Anterior cingulate cortex (tissue), 58 donors: ENCODE measurements around the gene MTFR1L.
"Not testable (repeated sequence)": the region's sequence is repeated elsewhere in the genome, so short reads cannot be mapped to it uniquely, and the experiment has no call there.

Experiments used
- DNase-seq, 58 donors: peaks; one replicate each; lab custom pipeline; 2025; lab: John Stamatoyannopoulos, UW

Gene MTFR1L

DNA sequence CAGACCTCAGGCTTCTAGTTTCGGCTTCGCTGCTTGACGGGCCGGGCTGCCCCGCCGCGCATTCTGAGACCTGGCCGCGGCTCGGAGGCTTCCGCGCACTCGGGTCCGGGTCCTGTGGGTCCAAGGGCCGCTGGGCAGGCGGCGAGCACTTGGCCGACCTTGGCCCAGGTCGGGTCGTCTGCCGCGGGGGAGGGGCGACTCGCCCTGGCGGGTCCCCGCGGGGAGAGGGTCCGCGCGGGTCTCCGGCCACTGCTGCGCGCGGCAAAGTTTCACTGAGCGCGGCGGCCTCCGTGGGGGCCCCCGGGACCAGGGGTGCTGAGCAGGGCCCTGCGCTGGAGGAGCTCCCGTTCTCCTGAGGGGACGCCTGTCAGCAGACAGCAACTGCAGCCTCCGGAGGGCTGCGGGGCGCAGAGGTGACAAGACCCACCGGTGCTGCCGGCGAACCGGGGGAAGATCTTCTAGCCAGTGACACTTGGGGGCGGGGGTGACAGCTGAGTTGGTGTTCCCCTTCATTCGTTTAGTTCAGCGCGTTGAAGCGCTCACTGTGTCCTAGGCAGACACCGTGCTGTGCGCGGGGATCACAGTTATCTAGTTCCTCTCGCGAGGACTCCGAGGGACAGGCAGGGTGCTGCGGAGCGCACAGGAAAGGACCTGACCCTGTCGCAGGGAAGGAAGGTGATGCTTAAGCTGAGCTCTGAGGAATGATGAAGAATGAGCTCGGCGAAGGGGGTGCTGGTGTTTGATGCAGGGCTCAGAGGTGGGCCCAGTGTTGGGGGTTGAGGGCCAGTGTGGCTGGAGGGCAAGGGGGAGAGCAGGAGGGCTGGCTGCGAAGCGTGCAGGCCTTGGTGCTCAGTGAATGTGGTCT lies 725 bp downstream of the MTFR1L start:
- peak in 8 of 58 donors; percentile 21 to 44 (median 38) for DNase-seq

DNA sequence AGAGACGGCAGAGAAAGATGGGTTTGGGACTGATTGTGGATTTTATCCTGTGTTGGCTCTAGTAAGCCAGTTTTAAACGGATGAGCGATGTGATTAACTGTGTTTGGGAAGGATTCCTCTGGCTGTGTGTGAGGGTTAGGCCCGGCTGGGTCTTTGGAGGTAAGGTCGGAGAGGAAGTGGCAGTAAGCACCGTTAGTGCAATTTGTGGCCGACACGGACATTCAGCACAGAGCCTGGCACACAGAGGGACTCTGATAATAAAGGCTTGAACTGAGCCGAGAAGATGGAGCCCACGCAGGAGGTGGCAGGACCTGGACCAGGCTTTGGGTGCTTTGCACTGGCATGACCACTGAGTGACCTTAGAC lies 1.3 kb downstream of the MTFR1L start:
- no peak for DNase-seq

DNA sequence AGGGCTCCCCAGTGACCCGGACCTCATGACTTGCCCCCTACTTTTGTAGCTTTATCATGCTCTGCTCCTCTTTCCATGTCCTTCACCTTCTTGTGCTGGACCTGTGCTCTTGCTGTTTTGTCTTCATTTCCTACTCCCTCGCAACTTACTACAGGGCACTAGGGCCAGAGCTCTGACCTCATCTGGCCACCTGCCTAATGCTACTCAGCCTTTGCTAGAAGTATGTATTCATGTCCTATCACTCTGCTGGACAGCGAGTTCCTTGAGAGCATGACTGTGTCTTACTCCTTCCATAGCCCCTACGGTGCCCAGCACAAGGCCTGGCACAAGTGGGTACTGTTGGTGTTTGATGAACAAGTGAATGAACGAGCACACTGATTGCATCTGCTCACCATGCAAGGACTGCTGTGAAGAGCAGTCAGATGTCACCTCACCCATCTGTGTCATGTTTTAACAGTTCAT lies 1.9 kb downstream of the MTFR1L start:
- DNase-seq: no peak

DNA sequence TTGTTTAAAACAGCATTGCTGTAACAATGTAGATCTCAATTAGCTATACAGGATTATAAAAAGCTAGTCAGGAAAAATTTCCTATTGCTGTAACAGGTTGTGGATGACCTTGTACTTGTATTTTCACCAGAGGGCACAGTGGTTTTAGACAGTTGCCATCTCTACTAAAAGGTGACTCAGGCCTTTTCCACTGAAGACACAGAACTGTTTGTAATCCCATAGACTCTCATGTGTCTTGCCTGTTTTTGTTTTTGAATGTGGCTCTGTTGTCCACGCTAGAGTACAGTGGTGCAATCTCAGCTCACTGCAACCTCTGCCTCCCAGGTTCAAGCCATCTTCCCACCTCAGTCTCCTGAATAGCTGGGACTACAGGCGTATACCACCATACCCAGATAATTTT lies 5.9 kb downstream of the MTFR1L start:
- DNase-seq: no peak

DNA sequence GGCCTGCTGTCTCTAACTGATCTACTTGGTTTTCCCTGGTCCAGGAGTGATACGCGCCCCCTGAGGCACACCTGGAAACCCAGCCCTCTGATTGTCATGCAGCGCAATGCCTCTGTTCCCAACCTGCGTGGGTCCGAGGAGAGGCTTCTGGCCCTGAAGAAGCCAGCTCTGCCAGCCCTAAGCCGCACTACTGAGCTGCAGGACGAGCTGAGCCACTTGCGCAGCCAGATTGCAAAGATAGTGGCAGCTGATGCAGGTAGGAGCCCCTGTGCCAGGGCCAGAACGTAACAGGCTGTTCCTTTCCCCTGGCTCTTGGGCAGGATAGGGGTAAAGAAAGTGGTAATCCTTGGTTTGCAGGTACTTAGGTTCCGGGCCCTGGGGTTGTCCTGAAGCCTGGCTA lies 6.8 kb downstream of the MTFR1L start:
- DNase-seq: no peak

DNA sequence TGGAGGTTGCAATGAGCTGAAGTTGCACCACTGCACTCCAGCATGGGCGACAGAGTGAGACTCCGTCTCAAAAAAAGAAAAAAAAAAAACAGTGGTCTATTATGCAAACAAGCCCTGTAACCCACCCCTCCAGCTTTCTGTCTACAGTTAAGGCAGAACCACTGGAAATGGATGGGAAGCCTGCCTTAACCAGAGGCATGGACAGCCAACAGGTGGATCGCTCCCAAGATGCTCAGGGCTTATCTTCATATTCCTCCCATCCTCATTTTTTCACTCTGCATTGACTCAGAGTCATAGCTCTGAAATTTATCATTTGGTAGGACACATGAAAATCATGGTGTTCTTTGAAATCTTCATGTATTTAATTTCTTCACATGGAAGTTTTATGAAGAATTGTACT lies 8.7 kb downstream of the MTFR1L start:
- DNase-seq: no peak

DNA sequence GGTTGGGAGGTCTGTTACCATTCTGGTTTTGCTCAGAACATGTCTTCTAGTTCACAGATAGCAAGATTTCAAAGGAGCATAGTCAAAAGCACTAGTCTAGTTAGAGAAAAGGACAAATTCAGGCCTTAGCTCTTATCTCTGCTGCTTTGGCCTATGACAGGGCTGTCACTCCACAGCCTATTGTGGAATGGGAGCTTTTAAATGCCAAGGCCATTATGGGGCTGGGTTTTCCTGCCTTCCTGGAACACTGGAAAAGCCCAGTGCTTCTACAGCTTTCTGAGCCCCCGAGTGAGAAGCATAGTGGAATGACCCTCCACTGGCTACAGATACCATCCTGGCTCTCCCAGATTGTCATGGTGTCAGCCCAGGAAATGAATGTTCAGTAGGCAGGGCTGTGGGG lies 9.3 kb downstream of the MTFR1L start:
- DNase-seq: no peak

DNA sequence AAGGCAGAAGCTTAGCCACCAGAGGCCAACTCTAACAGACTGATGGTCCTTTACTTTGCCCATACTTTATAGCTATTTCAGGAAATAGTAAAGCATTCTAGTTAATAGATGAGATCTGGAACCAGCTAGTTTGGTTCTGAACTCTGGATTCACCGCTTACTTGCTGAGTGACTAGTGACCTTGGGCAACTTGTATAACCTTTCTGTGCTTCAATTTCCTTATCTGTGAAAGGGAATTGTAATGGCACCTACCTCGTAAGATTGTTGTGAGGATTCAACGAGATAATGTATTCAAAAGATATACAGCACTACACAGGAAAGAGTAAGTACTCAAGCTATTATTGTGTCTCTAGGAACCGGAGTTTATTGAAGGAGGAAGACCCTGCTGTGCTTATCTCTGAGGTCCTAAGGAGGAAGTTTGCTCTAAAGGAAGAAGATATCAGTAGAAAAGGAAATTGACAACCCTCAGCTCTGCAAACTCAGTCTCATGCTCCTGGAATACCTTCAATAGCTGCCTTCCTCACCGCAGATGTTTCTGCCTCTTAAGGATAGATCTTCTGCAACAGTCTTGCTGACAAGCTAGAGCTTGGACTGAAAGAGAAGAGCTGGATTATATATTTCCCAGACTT lies 11.9 kb downstream of the MTFR1L start:
- no peak for DNase-seq

DNA sequence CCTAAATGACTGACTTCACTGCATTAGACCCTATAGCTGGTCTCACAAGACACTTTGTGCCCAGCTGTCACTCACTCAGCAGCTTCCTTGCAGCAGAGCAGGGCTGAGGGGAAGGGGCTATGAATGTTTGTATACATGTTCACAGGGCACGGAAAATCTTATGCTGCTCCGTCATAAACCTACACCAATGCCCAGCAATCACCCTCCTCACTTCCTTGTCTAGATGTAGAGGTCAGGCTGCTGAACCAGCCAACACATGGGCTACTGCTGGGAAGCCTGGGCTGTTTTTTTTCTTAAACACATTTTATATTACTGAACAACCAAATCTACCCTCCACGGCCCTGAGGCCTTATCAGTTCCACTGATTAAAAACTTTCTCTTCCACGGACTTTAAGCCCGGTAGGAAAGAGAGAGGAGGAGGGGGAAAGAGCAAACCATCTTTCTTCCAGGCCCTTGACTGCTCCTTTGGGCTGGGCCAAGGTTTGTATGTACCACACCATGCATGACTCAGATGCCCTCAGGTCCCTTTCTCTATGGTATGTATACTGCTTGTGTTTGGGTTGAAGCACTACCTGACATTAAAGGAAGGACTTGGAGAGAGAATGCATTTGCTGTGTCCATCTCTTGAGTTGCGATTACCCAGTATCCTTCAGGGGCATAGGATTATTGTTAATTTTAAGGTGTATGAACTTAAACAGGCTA lies 12.7 kb downstream of the MTFR1L start:
- DNase-seq: no peak

DNA sequence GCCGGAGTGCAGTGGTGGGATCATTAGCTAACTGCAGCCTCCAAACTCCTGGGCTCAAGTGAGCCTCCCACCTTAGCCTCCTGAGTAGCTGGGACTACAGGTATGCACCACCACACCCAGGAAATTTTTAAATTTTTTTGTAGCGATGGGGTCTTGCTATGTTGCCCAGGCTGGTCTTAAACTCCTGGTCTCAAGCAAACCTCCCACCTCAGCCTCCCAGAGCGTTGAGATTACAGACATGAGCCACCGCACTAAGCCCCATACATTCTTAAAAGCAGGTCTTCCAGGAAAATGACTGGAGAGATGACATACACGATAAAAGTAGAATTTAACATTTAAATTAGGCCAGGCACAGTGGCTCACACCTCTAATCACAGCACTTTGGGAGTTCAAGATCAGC lies 13.4 kb downstream of the MTFR1L start:
- DNase-seq: no peak

DNA sequence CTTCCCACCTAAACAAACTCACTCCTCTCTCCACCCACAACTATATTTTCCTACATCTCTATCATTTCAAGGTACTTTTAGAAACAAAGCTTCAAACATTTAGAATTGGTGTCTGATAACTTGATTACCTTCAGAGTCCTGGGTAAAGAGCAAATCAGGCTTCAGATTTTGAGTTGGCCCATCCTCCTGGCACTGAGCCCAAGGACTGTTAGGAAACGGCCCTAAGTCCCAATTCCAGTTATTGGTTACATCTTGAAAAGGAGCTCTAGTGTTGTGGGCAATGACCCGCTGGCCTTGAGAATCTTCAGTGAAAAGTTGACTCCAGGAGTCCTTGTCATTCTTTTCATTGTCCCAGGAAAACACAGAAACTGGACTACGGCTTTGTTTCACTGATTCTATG lies 15.1 kb downstream of the MTFR1L start:
- no peak for DNase-seq

DNA sequence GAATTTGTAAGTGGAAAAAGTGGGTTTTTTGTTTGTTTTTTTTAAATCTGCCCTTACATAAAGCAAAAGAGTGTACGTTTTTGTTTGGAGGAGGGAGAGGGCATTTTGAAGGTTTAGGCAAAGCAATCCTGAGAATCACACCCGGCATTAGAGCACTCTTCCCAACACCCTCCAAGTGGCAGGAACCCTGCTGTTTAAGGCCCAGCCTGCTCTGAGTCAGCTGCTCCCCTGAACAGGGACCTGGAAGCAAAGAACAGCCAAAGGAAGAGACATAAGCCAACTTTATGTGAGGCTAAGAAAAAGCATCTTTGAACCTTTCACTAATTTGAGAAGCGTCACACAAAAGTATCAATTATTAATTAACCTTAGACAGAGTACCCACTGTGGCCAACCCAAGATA lies 16.9 kb downstream of the MTFR1L start:
- no peak for DNase-seq

DNA sequence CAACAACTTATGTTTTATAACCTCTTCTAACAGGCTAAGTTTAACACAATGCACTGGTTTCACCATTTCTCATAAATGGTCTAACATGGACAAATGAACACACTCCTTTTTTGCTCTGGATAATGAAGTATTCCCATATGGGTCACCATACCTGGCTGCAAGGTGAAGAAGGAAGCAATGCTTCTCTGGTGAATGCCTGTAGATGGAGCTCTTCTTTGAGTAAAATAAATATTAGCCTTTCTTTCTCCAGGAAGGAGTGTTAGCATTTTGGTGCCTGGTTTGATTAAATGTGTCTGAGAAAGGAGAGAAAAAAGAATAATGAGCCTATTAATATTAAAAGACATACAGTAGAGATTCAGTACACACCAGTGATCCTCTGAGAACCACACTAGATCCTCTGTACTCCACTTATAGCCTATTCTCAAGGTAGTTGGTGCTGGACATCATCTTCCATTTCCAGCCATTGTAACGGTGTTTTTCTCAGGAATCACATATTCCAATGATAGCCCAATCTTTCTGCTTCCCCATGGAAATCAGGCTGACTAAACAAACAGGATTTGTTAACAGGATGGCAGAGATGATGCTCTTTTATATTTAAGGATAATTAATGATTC lies 17.6 kb downstream of the MTFR1L start:
- no peak for DNase-seq

DNA sequence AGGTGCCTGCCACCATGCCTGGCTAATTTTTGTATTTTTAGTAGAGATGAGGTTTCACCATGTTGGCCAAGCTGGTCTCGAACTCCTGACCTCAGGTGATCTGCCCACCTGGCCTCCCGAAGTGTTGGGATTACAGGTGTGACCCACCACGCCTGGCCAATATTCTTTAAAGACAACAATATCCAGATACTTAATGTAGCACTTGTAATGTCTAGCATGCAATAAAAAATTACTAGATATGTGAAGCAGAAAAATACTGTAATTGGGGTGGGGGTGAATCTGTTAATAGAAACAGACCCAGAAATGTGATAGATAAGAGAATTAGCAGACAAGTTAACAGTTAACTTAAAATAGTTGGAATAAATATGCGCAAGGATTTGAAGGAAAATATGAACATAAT lies 20.1 kb downstream of the MTFR1L start:
- not testable (repeated sequence) for DNase-seq

DNA sequence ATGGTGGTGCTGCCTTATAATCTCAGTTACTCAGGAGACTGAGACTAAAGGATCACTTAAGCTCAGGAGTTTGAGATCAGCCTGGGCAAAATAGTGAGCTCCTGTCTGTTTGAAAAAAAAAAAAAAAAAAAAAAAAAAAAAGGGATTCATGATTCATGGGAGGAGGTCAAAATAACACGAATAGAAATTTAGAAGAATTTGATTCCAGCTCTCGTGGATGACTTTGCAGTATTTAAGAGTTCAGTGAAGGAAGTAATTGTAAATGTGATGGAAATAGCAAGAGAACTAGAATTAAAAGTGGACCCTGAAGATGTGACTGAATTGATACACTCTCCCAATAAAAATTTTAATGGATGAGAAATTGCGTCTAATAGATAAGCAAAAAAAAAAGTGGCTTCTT lies 23.7 kb downstream of the MTFR1L start:
- DNase-seq: no peak

DNA sequence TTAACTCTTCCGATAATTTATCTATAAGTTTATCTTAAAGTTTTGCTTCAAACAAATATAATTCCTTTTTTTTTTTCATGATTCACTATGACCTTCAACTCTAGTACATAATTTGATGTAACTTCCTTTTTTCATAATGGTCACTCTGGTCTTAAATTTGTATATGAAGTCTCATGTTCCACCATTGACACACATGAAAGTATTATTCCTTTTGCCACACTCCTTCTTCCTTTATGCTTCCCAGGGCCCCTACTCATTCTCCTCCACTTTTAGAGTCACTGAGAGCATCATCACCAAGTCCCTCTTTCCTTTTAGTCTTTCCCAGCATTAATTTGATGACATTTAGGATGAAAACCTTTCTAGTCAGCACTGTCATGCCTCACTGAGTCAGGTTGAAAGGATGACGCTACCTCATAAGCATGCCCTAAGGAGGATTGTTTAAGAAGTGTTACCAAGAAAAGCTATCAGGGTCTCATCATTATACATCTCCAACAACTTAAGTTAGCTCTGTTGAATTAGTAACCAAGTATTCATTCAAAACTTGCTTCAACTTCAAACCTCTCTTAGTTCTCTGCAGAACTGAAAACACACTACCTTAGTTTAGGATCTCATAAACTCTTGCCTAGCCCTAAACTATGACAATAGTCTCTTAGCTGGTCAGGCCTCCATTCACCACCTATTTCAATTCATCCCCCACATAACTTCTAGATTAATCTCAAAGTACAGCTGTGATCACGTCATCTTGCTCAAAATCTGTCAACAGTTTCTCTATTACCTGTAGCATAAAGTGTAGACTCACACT lies 25.0 kb downstream of the MTFR1L start:
- DNase-seq: no peak

DNA sequence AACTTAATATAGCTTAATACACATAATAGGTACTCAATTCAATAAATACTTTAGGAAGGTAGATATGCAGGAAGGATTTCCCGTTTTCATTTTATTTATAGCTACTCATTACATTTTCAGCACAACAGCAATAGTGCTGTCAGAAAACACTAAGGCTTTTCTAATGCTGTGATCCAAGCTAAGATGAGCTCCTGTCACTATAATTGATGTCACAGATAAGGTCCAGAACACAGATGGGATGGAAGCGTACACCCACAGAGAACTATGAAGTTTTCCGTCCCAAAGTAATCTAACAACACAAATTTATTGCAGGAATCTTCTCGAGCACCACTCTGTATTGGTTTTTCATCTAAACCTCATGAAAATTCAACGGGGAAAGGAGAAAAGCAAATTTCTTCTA lies 25.9 kb downstream of the MTFR1L start:
- no peak for DNase-seq

DNA sequence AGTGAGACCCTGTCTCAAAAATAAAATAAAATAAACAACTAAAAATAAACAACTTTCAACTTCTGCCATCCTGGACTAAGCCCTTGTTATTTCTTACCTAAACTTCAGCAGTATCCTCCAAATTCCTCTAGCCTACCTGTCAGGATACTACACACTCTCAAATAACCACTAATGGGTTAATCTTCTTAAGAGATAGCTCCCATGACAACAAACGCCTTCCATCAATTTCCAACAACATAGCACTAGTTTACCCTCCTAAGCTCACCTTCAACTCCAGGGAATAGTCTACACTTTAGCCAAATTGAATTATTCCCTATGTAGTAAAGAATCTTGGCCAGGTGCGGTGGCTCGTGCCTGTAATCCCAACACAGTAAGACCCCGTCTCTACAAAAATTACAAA lies 28.2 kb downstream of the MTFR1L start:
- DNase-seq: no peak

DNA sequence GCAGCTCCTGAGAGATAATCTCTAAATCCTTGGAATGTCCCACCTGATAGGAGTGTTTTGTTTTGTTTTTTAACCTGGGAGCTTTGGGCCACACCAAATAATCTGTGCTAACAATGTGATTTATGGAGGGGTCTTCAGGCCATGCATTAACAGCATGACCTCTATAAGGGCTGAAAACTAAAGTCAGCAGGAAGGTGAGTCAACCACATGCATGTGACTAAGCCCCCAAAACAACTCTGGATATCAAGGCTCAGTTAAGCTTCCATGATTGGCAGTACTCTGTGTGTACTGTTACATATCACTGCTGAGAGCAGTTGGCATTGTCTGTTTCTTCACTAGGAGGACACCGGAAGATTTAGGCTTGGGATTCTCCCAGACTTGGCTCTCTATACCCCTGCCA lies 28.8 kb downstream of the MTFR1L start:
- no peak for DNase-seq

DNA sequence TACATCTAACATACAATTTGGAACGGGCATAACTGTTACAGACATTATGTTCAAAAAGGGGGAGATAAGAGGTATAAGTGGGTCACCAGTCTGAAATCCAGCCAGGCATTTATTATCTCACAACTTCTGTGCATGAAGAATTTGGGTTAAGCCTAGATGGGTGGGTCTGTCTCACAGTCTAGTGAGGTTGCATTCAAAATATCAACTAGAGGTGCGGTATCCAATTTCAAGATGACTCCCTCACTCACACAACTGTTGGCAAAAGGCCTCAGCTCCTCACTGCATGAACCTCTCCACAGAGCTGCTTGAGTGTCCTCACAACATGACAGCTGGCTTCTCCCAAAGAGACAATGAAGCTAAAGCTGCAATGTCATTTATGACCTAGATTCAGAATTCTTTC lies 34.8 kb downstream of the MTFR1L start:
- DNase-seq: no peak
